ENCODE data around the gene CCDC150. TPM values are rescaled to one million over a fixed set of nuclear protein-coding genes. Genes with fewer than 3 reads are reported as not detected.

The CCDC150 gene
- total RNA-seq, 4 donors from 2014 or later, result 2.4 to 10.1 (median 4.9) TPM

DNA sequence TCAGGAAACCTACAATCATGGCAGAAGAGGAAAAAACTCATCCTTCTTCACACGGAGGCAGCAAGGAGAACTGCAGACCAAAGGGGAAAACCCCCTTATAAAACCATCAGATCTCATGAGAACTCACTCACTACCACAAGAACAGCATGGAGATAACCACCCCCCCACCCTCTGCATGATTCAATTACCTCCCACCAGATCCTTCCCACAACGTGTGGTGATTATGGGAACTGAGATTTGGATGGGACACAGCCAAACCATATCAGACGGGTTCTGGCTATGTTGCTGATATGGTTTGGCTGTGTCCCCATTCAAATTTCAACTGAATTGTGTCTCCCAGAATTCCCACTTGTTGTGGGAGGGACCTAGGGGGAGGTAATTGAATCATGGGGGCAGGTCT is 28.7 kb upstream of the CCDC150 start:
- H3K27me3 ChIP-seq, result no peaks in the 10 kb centered on the region
- no peaks in the 10 kb centered on the region for H3K4me1 ChIP-seq
- DNase-seq, result no peak
- H3K9me3 ChIP-seq, result no peaks in the 10 kb centered on the region
- H3K27ac ChIP-seq, result no peak overlapping the region
- WGBS, 2 donors, result 54 to 67% methylated on average over 3 of the region's 3 CpGs
- H3K4me3 ChIP-seq, result no peak overlapping the region
- no peaks in the 10 kb centered on the region for H3K36me3 ChIP-seq
- intact Hi-C loops (cut with DNase I), result no loop called here
- no peak for TF ChIP-seq POLR2A (IDR thresholded peaks at IDR 0.05)
- TF ChIP-seq, protein P1, sequence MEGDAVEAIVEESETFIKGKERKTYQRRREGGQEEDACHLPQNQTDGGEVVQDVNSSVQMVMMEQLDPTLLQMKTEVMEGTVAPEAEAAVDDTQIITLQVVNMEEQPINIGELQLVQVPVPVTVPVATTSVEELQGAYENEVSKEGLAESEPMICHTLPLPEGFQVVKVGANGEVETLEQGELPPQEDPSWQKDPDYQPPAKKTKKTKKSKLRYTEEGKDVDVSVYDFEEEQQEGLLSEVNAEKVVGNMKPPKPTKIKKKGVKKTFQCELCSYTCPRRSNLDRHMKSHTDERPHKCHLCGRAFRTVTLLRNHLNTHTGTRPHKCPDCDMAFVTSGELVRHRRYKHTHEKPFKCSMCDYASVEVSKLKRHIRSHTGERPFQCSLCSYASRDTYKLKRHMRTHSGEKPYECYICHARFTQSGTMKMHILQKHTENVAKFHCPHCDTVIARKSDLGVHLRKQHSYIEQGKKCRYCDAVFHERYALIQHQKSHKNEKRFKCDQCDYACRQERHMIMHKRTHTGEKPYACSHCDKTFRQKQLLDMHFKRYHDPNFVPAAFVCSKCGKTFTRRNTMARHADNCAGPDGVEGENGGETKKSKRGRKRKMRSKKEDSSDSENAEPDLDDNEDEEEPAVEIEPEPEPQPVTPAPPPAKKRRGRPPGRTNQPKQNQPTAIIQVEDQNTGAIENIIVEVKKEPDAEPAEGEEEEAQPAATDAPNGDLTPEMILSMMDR (IDR thresholded peaks at IDR 0.05), result no peak

DNA sequence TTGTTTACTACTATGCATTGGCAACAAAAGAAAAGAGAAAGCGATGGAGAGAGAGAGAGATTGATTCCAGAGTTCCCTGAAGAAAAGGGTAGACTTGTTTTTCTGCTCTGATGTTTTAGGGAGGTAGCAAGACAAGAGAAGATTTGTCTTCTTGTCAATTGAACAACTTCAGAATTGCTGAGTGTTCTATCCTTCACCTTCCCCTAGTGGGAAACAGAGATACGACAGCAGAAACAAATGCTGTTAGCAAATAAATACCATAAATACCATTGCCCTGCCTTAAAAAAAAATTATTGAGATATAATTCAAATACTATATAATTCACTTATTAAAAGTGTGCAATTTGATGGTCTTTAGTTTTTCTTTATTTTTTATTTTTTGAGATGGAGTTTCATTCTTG is 26.2 kb upstream of the CCDC150 start:
- no peaks in the 10 kb centered on the region for H3K9me3 ChIP-seq
- no peaks in the 10 kb centered on the region for H3K27me3 ChIP-seq
- no peak for TF ChIP-seq POLR2A (IDR thresholded peaks at IDR 0.05)
- TF ChIP-seq, protein P1 (IDR thresholded peaks at IDR 0.05), result no peak
- H3K4me3 ChIP-seq, result no peak overlapping the region
- WGBS, 2 donors, result 80 to 89% methylated on average over 2 of the region's 2 CpGs
- no peaks in the 10 kb centered on the region for H3K36me3 ChIP-seq
- no peak overlapping the region for H3K27ac ChIP-seq
- no peaks in the 10 kb centered on the region for H3K4me1 ChIP-seq
- DNase-seq, result no peak
- intact Hi-C loops (cut with DNase I), result no loop called here

DNA sequence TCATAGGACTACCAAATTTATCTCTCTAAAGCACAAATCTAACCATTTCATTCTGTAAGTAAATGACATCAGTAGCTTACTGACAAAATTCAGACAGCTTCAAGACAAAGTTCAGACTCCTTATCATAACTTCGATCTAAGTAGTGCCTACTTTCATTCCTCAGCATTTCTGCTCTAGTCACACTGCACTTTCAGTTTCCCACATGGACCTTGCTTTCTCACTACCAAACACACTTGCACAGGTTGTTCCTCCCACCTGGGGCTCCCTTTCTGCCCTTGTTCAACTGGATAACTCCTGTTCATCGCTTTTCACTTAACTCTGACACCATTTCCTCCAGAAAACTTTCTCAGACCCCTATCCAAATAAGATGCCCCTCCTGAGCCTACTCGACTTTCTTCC is 22.1 kb upstream of the CCDC150 start:
- Histone ChIP-seq H3K36me3 (no peaks in the 10 kb centered on the region), H3K27me3 (no peaks in the 10 kb centered on the region), H3K4me3 (no peak overlapping the region), H3K27ac (no peak overlapping the region), H3K4me1 (no peaks in the 10 kb centered on the region), H3K9me3 (no peaks in the 10 kb centered on the region)
- TF ChIP-seq, protein P1 (IDR thresholded peaks at IDR 0.05), result no peak
- TF ChIP-seq POLR2A (IDR thresholded peaks at IDR 0.05), result no peak
- DNase-seq, result no peak
- intact Hi-C loops (cut with DNase I), result no loop called here
- WGBS, 2 donors, result 73 to 74% methylated on average over 3 of the region's 3 CpGs

DNA sequence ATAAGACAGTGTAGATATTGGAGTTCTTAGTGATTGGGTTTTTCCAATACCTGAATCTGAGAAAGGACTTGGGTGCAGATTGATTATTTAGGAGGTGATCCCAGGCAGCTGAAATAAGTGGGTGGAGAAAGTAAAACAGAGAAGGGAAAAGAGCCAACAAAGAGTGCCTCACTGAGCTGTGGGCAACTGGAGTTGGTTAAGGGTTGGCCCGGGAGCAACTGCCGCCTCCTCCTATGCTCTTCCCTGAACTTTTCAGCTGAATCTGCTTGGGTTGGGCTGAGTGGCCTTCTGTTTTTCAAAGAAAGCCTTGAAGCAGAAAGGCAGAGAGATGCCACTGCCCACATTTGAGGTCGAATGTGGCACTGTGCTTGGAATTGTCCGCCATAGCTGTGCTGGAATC is 20.9 kb upstream of the CCDC150 start:
- Histone ChIP-seq H3K27me3 (no peaks in the 10 kb centered on the region), H3K4me3 (no peak overlapping the region), H3K27ac (no peak overlapping the region), H3K9me3 (no peaks in the 10 kb centered on the region), H3K4me1 (no peaks in the 10 kb centered on the region), H3K36me3 (no peaks in the 10 kb centered on the region)
- 90 to 93% methylated on average over 4 of the region's 4 CpGs for WGBS, 2 donors
- TF ChIP-seq POLR2A (IDR thresholded peaks at IDR 0.05), result no peak
- TF ChIP-seq, protein P1 (IDR thresholded peaks at IDR 0.05), result no peak
- DNase-seq, result no peak
- intact Hi-C loops (cut with DNase I), result no loop called here

DNA sequence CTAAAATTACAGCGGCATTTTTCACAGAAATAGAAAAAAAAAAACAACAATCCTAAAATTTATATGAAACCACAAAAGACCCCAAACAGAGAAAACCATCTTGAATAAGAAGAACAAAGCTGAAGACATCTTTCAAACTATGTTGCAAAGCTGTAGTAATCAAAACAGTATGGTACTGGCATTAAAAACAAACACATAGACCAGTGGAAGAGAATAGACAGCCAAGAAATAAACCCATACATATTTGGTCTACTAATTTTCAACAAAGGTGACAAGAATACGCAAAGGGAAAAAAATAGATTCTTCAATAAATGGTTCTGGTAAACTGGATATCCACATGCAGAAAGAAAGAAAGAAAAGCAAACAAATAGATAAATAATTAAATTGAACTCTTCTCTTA is 9.0 kb upstream of the CCDC150 start:
- H3K9me3 ChIP-seq, result peaks cover 0 to 4% (median 0%) of the 10 kb centered on the region in 3 donors
- 85 to 90% methylated on average over 2 of the region's 2 CpGs for WGBS, 2 donors

More for the DNA sequence above, 9.0 kb upstream of the CCDC150 start:
- no peak for DNase-seq
- H3K36me3 ChIP-seq, result no peaks in the 10 kb centered on the region
- H3K27me3 ChIP-seq, result no peaks in the 10 kb centered on the region
- H3K4me3 ChIP-seq, result no peak overlapping the region
- no peaks in the 10 kb centered on the region for H3K4me1 ChIP-seq
- intact Hi-C loops (cut with DNase I), result no loop called here
- TF ChIP-seq, protein P1 (IDR thresholded peaks at IDR 0.05), result no peak
- no peak for TF ChIP-seq POLR2A (IDR thresholded peaks at IDR 0.05)
- no peak overlapping the region for H3K27ac ChIP-seq
